ENCODE measurements around the gene FZR1. TPM values are rescaled to one million over a fixed set of nuclear protein-coding genes. Genes with fewer than 3 reads are reported as not detected.
"Not testable (repeated sequence)": the region's sequence is repeated elsewhere in the genome, so short reads cannot be mapped to it uniquely, and the experiment has no call there.

Gene FZR1
- total and polyA plus RNA-seq, 10 donors: 9.8 to 53.6 (median 37.1) TPM

DNA sequence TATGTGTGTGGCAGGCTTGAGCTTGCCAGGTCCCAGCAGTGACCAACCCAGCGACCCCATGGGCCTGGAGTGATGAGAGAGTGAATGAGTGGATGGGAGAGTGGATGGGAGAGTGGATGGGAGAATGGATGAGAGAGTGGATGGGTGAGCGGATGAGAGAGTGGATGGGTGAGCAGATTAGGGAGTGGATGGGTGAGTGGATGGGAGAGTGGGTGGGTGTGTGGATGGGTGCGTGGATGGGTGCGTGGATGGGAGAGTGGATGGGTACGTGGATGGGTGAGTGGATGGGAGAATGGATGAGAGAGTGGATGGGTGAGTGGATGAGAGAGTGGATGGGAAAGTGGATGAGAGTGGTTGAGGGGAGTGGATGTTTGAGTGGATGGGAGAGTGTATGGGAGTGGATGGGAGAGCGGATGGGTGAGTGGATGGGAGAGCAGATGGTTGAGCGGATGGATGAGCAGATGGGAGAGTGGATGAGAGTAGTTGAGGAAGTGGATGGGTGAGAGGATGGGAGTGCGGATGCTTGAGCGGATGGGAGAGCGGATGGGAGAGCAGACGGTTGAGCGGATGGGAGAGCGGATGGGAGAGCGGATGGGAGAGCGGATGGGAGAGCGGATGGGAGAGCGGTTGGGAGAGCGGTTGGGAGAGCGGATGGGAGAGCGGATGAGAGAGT, 22.6 kb downstream of the FZR1 start:
- H3K27me3 ChIP-seq (replicated peaks in 1 of 7): no peaks in the 10 kb centered on the region
- no peaks in the 10 kb centered on the region for H3K4me1 ChIP-seq
- H3K9me3 ChIP-seq: no peaks in the 10 kb centered on the region
- no peak for TF ChIP-seq POLR2A (IDR thresholded peaks at IDR 0.05)
- TF ChIP-seq POLR2AphosphoS5 (IDR thresholded peaks at IDR 0.05): no peak
- TF ChIP-seq, protein P1, sequence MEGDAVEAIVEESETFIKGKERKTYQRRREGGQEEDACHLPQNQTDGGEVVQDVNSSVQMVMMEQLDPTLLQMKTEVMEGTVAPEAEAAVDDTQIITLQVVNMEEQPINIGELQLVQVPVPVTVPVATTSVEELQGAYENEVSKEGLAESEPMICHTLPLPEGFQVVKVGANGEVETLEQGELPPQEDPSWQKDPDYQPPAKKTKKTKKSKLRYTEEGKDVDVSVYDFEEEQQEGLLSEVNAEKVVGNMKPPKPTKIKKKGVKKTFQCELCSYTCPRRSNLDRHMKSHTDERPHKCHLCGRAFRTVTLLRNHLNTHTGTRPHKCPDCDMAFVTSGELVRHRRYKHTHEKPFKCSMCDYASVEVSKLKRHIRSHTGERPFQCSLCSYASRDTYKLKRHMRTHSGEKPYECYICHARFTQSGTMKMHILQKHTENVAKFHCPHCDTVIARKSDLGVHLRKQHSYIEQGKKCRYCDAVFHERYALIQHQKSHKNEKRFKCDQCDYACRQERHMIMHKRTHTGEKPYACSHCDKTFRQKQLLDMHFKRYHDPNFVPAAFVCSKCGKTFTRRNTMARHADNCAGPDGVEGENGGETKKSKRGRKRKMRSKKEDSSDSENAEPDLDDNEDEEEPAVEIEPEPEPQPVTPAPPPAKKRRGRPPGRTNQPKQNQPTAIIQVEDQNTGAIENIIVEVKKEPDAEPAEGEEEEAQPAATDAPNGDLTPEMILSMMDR (IDR thresholded peaks at IDR 0.05 in 8 of 11, conservative IDR thresholded peaks at IDR 0.05 in 3 of 11): no peak
- 91 to 99% (median 94%) methylated on average over 20 of the region's 20 CpGs for WGBS, 5 donors
- intact Hi-C loops (cut with DNase I; ENCODE audit: low total_unique reads): no loop called here
- no peak overlapping the region for H3K4me3 ChIP-seq
- peaks cover 10 to 84% (median 72%) of the 10 kb centered on the region in 6 donors for H3K36me3 ChIP-seq
- no peak overlapping the region for H3K27ac ChIP-seq
- DNase-seq: no peak

DNA sequence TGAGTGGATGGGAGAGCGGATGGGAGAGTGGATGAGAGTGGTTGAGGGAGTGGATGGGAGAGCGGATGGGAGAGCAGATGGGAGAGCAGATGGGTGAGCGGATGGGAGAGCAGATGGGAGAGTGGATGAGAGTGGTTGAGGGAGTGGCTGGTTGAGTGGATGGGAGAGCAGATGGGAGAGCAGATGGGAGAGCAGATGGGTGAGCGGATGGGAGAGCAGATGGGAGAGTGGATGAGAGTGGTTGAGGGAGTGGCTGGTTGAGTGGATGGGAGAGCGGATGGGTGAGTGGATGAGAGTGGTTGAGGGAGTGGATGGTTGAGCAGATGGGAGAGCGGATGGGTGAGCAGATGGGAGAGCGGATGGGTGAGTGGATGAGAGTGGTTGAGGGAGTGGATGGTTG, 23.2 kb downstream of the FZR1 start:
- H3K9me3 ChIP-seq; H3K4me1 ChIP-seq; DNase-seq; H3K27ac ChIP-seq; H3K27me3 ChIP-seq (replicated peaks in 1 of 7); H3K4me3 ChIP-seq; intact Hi-C loops (cut with DNase I; ENCODE audit: low total_unique reads): not testable (repeated sequence)
- H3K36me3 ChIP-seq: peaks cover 10 to 84% (median 72%) of the 10 kb centered on the region in 6 donors
- 94 to 99% (median 99%) methylated on average over 7 of the region's 7 CpGs for WGBS, 5 donors

DNA sequence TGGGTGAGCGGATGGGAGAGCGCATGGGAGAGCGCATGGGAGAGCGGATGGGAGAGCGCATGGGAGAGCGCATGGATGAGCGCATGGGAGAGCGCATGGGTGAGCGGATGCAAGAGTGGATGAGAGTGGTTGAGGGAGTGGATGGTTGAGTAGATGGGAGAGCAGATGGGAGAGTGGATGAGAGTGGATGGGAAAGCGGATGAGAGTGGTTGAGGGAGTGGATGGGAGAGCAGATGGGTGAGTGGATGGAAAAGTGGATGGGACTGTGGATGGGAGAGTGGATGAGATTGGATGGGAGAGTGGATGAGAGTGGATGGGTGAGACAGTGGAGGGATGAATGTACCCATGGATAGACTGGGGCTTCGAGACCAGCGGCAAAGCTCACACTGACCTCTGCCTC, 24.3 kb downstream of the FZR1 start:
- Histone ChIP-seq H3K36me3 (peaks cover 10 to 84% (median 77%) of the 10 kb centered on the region in 6 donors), H3K27me3 (replicated peaks in 1 of 7) (no peaks in the 10 kb centered on the region), H3K4me1 (no peaks in the 10 kb centered on the region), H3K9me3 (no peaks in the 10 kb centered on the region), H3K4me3 (no peak overlapping the region), H3K27ac (no peak overlapping the region)
- intact Hi-C loops (cut with DNase I; ENCODE audit: low total_unique reads): no loop called here
- TF ChIP-seq, protein P1 (IDR thresholded peaks at IDR 0.05 in 8 of 11, conservative IDR thresholded peaks at IDR 0.05 in 3 of 11): no peak
- no peak for DNase-seq
- WGBS, 5 donors: 93 to 98% (median 97%) methylated on average over 12 of the region's 12 CpGs

DNA sequence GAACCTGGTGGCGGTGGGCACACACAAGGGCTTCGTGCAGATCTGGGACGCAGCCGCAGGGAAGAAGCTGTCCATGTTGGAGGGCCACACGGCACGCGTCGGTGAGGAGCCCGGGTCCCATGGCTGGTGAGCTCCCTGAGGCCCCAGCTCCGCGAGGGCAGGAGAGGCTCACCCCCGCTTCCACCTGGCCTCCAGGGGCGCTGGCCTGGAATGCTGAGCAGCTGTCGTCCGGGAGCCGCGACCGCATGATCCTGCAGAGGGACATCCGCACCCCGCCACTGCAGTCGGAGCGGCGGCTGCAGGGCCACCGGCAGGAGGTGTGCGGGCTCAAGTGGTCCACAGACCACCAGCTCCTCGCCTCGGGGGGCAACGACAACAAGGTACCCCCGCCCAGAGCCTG, 25.6 kb downstream of the FZR1 start:
- DNase-seq: no peak
- Histone ChIP-seq H3K9me3 (no peaks in the 10 kb centered on the region), H3K36me3 (peaks cover 3 to 84% (median 78%) of the 10 kb centered on the region in 6 donors), H3K4me1 (peaks cover 0 to 11% (median 5%) of the 10 kb centered on the region in 6 donors), H3K4me3 (no peak overlapping the region), H3K27me3 (replicated peaks in 1 of 7) (no peaks in the 10 kb centered on the region), H3K27ac (no peak overlapping the region)
- intact Hi-C loops (cut with DNase I; ENCODE audit: low total_unique reads): no loop called here
- TF ChIP-seq, protein P1 (IDR thresholded peaks at IDR 0.05 in 8 of 11, conservative IDR thresholded peaks at IDR 0.05 in 3 of 11): no peak
- no peak for TF ChIP-seq POLR2A (IDR thresholded peaks at IDR 0.05)
- peak in 1 of 3 donors; percentile 50 for TF ChIP-seq POLR2AphosphoS5 (IDR thresholded peaks at IDR 0.05)
- 95 to 97% (median 97%) methylated on average over 9 to 29 of the region's 29 CpGs for WGBS, 5 donors

Measured in spleen (tissue), 11 donors.